KMS-11 (cell line): ENCODE results near the gene CDY2A.
"Not testable (repeated sequence)": the region's sequence is repeated elsewhere in the genome, so short reads cannot be mapped to it uniquely, and the experiment has no call there.

ENCODE experiments used
- H2AFZ ChIP-seq: fragments of 200-600 bp; sonication (generic); 2 replicates; pipeline ENCODE4 v1.6.1; 2016; ENCODE audit warnings: antibody characterized with exemption, mixed run types, low read depth
- H3K27ac ChIP-seq: fragments of 200-600 bp; sonication (generic); 2 replicates; pipeline ENCODE4 v1.6.1; 2016; ENCODE audit warnings: mild to moderate bottlenecking, mixed run types
- H3K27me3 ChIP-seq: fragments of 200-600 bp; sonication (generic); 2 replicates; pipeline ENCODE4 v1.6.1; 2017; ENCODE audit warnings: mild to moderate bottlenecking, low read depth, mixed run types, moderate library complexity; ENCODE audit not compliant: insufficient read depth
- H3K36me3 ChIP-seq: fragments of 200-600 bp; sonication (generic); 2 replicates; pipeline ENCODE4 v1.6.1; 2017; ENCODE audit warnings: mild to moderate bottlenecking, mixed run types; ENCODE audit not compliant: insufficient read depth
- H3K4me1 ChIP-seq: fragments of 200-600 bp; sonication (generic); 2 replicates; pipeline ENCODE4 v1.6.1; 2016; ENCODE audit warnings: mild to moderate bottlenecking, low read depth, mixed run types; ENCODE audit not compliant: poor library complexity, severe bottlenecking
- H3K4me2 ChIP-seq: fragments of 200-600 bp; sonication (generic); 2 replicates; pipeline ENCODE4 v1.7.0; 2016; ENCODE audit warnings: mild to moderate bottlenecking, mixed run types
- H3K4me3 ChIP-seq: fragments of 200-600 bp; sonication (generic); IDR thresholded peaks from 2 replicates; pipeline ENCODE4 v1.6.1; 2017; ENCODE audit warnings: low read depth, low read length, mixed read lengths; ENCODE audit not compliant: insufficient read depth
- H3K79me2 ChIP-seq: fragments of 200-600 bp; sonication (generic); 2 replicates; pipeline ENCODE4 v1.6.1; 2016; ENCODE audit warnings: low read depth, mixed run types; ENCODE audit not compliant: insufficient read depth
- H3K9ac ChIP-seq: fragments of 200-600 bp; sonication (generic); 2 replicates; pipeline ENCODE4 v1.6.1; 2016; ENCODE audit warnings: mild to moderate bottlenecking, mixed run types
- H4K20me1 ChIP-seq: fragments of 200-600 bp; sonication (generic); 2 replicates; pipeline ENCODE4 v1.6.1; 2016; ENCODE audit warnings: mild to moderate bottlenecking, mixed run types; ENCODE audit not compliant: insufficient read depth

The CDY2A gene

GRCh38 chrY:18025487-18025886, at the start of gene CDY2A:
Gene CDY2A (plus strand): TSS chrY:18025787. CDS start chrY:18026115, 328 bp downstream.
- not testable (repeated sequence) for H3K79me2 ChIP-seq, H3K9ac ChIP-seq

GRCh38 chrY:17997586-17997985, 28.0 kb upstream of the CDY2A start:
- H3K4me3 ChIP-seq, H3K9ac ChIP-seq, H2AFZ ChIP-seq, H3K79me2 ChIP-seq, H3K4me2 ChIP-seq, H3K36me3 ChIP-seq, H3K27ac ChIP-seq, H3K4me1 ChIP-seq, H3K27me3 ChIP-seq, H4K20me1 ChIP-seq: not testable (repeated sequence)

More at GRCh38 chrY:18025487-18025886, at the start of gene CDY2A:
- H3K27ac ChIP-seq, H3K36me3 ChIP-seq, H2AFZ ChIP-seq, H3K4me3 ChIP-seq, H3K4me2 ChIP-seq, H3K27me3 ChIP-seq, H3K4me1 ChIP-seq, H4K20me1 ChIP-seq: not testable (repeated sequence)

GRCh38 chrY:17998266-17998665, 27.3 kb upstream of the CDY2A start:
- not testable (repeated sequence) for H3K4me2 ChIP-seq, H3K4me1 ChIP-seq, H3K27me3 ChIP-seq, H4K20me1 ChIP-seq, H3K79me2 ChIP-seq, H3K36me3 ChIP-seq, H3K27ac ChIP-seq, H2AFZ ChIP-seq, H3K9ac ChIP-seq, H3K4me3 ChIP-seq

GRCh38 chrY:18023897-18024296, 1.7 kb upstream of the CDY2A start:
- not testable (repeated sequence) for H4K20me1 ChIP-seq, H3K4me1 ChIP-seq, H3K79me2 ChIP-seq, H3K36me3 ChIP-seq, H2AFZ ChIP-seq, H3K27ac ChIP-seq, H3K4me2 ChIP-seq, H3K4me3 ChIP-seq, H3K27me3 ChIP-seq, H3K9ac ChIP-seq

- not testable (repeated sequence) for H3K9ac ChIP-seq, H3K4me1 ChIP-seq, H3K4me2 ChIP-seq, H3K27me3 ChIP-seq, H3K27ac ChIP-seq, H3K79me2 ChIP-seq, H3K36me3 ChIP-seq, H2AFZ ChIP-seq, H3K4me3 ChIP-seq, H4K20me1 ChIP-seq
Observed at GRCh38 chrY:18028845-18029244, 3.3 kb downstream of the CDY2A start.

- not testable (repeated sequence) for H3K9ac ChIP-seq, H3K4me1 ChIP-seq, H4K20me1 ChIP-seq, H3K27ac ChIP-seq, H3K27me3 ChIP-seq, H2AFZ ChIP-seq, H3K4me3 ChIP-seq, H3K36me3 ChIP-seq, H3K79me2 ChIP-seq, H3K4me2 ChIP-seq
Observed at GRCh38 chrY:18030178-18030577, 4.6 kb downstream of the CDY2A start.

GRCh38 chrY:18034100-18034814, 8.7 kb downstream of the CDY2A start:
- not testable (repeated sequence) for H3K36me3 ChIP-seq, H3K79me2 ChIP-seq, H2AFZ ChIP-seq, H3K4me3 ChIP-seq, H3K4me2 ChIP-seq, H3K27ac ChIP-seq, H3K4me1 ChIP-seq, H3K9ac ChIP-seq, H4K20me1 ChIP-seq, H3K27me3 ChIP-seq

GRCh38 chrY:18034864-18035263, 9.3 kb downstream of the CDY2A start:
- H3K4me2 ChIP-seq, H3K4me3 ChIP-seq, H3K79me2 ChIP-seq, H3K9ac ChIP-seq, H3K36me3 ChIP-seq, H2AFZ ChIP-seq, H3K27ac ChIP-seq, H4K20me1 ChIP-seq, H3K27me3 ChIP-seq, H3K4me1 ChIP-seq: not testable (repeated sequence)

GRCh38 chrY:18044990-18045389, 19.4 kb downstream of the CDY2A start:
- not testable (repeated sequence) for H3K27ac ChIP-seq, H3K36me3 ChIP-seq, H3K9ac ChIP-seq, H3K4me3 ChIP-seq, H2AFZ ChIP-seq, H3K4me2 ChIP-seq, H3K4me1 ChIP-seq, H3K79me2 ChIP-seq, H3K27me3 ChIP-seq, H4K20me1 ChIP-seq

- not testable (repeated sequence) for H3K4me1 ChIP-seq, H3K4me2 ChIP-seq, H3K4me3 ChIP-seq, H4K20me1 ChIP-seq, H3K79me2 ChIP-seq, H3K9ac ChIP-seq, H3K36me3 ChIP-seq, H2AFZ ChIP-seq, H3K27me3 ChIP-seq, H3K27ac ChIP-seq
Observed at GRCh38 chrY:18048149-18049040, 22.8 kb downstream of the CDY2A start.
